ENCODE results near the gene MYO6.
"Not testable (repeated sequence)": the region's sequence is repeated elsewhere in the genome, so short reads cannot be mapped to it uniquely, and the experiment has no call there.

Gene MYO6

GRCh38 chr6:75874224-75874623 is 125.2 kb downstream of the MYO6 start:
- Histone ChIP-seq H3K27ac (ENCODE audit: low read depth, low read length) (no peak overlapping the region), H3K27me3 (ENCODE audit: control insufficient read depth in 1 of 2, insufficient read depth in 2 of 2, low read length in 2 of 2) (no peaks in the 10 kb centered on the region), H3K9me3 (ENCODE audit: control insufficient read depth in 1 of 2, low read length in 2 of 2) (no peaks in the 10 kb centered on the region), H3K4me3 (ENCODE audit: low read depth in 1 of 2, low read length in 2 of 2) (no peak overlapping the region), H3K9ac (ENCODE audit: low read depth in 1 of 2, low read length in 2 of 2) (no peak overlapping the region), H3K4me1 (ENCODE audit: control insufficient read depth in 1 of 2, insufficient read depth in 2 of 2, low read length in 2 of 2) (no peaks in the 10 kb centered on the region), H3K36me3 (ENCODE audit: control insufficient read depth in 1 of 2, insufficient read depth in 2 of 2, low read length in 2 of 2) (peaks cover 9 to 43% of the 10 kb centered on the region in 2 donors)

- Histone ChIP-seq H3K9me3 (ENCODE audit: control insufficient read depth in 1 of 2, low read length in 2 of 2) (no peaks in the 10 kb centered on the region), H3K9ac (ENCODE audit: low read depth in 1 of 2, low read length in 2 of 2) (no peak overlapping the region), H3K36me3 (ENCODE audit: control insufficient read depth in 1 of 2, insufficient read depth in 2 of 2, low read length in 2 of 2) (peaks cover 8 to 46% of the 10 kb centered on the region in 2 donors), H3K4me1 (ENCODE audit: control insufficient read depth in 1 of 2, insufficient read depth in 2 of 2, low read length in 2 of 2) (no peaks in the 10 kb centered on the region), H3K4me3 (ENCODE audit: low read depth in 1 of 2, low read length in 2 of 2) (no peak overlapping the region), H3K27me3 (ENCODE audit: control insufficient read depth in 1 of 2, insufficient read depth in 2 of 2, low read length in 2 of 2) (no peaks in the 10 kb centered on the region), H3K27ac (ENCODE audit: low read depth, low read length) (no peak overlapping the region)
Measured at GRCh38 chr6:75876152-75876551, 127.1 kb downstream of the MYO6 start.

- H3K9me3 ChIP-seq (ENCODE audit: control insufficient read depth in 1 of 2, low read length in 2 of 2): no peaks in the 10 kb centered on the region
- H3K9ac ChIP-seq (ENCODE audit: low read depth in 1 of 2, low read length in 2 of 2): no peak overlapping the region
- peaks cover 4 to 31% of the 10 kb centered on the region in 2 donors for H3K36me3 ChIP-seq (ENCODE audit: control insufficient read depth in 1 of 2, insufficient read depth in 2 of 2, low read length in 2 of 2)
- no peaks in the 10 kb centered on the region for H3K27me3 ChIP-seq (ENCODE audit: control insufficient read depth in 1 of 2, insufficient read depth in 2 of 2, low read length in 2 of 2)
- no peak overlapping the region for H3K27ac ChIP-seq (ENCODE audit: low read depth, low read length)
- no peak overlapping the region for H3K4me3 ChIP-seq (ENCODE audit: low read depth in 1 of 2, low read length in 2 of 2)
- H3K4me1 ChIP-seq (ENCODE audit: control insufficient read depth in 1 of 2, insufficient read depth in 2 of 2, low read length in 2 of 2): no peaks in the 10 kb centered on the region
Measured at GRCh38 chr6:75880305-75880704, 131.3 kb downstream of the MYO6 start.

- H3K27me3 ChIP-seq (ENCODE audit: control insufficient read depth in 1 of 2, insufficient read depth in 2 of 2, low read length in 2 of 2): no peaks in the 10 kb centered on the region
- H3K27ac ChIP-seq (ENCODE audit: low read depth, low read length): no peak overlapping the region
- H3K4me1 ChIP-seq (ENCODE audit: control insufficient read depth in 1 of 2, insufficient read depth in 2 of 2, low read length in 2 of 2): no peaks in the 10 kb centered on the region
- no peak overlapping the region for H3K4me3 ChIP-seq (ENCODE audit: low read depth in 1 of 2, low read length in 2 of 2)
- H3K36me3 ChIP-seq (ENCODE audit: control insufficient read depth in 1 of 2, insufficient read depth in 2 of 2, low read length in 2 of 2): peaks cover under 1 to 25% of the 10 kb centered on the region in 2 donors
- no peaks in the 10 kb centered on the region for H3K9me3 ChIP-seq (ENCODE audit: control insufficient read depth in 1 of 2, low read length in 2 of 2)
- H3K9ac ChIP-seq (ENCODE audit: low read depth in 1 of 2, low read length in 2 of 2): no peak overlapping the region
Measured at GRCh38 chr6:75882734-75883133, 133.7 kb downstream of the MYO6 start.

- Histone ChIP-seq H3K36me3 (ENCODE audit: control insufficient read depth in 1 of 2, insufficient read depth in 2 of 2, low read length in 2 of 2) (peaks cover 0 to 12% of the 10 kb centered on the region in 2 donors), H3K27me3 (ENCODE audit: control insufficient read depth in 1 of 2, insufficient read depth in 2 of 2, low read length in 2 of 2) (no peaks in the 10 kb centered on the region), H3K9ac (ENCODE audit: low read depth in 1 of 2, low read length in 2 of 2) (no peak overlapping the region), H3K27ac (ENCODE audit: low read depth, low read length) (no peak overlapping the region), H3K4me1 (ENCODE audit: control insufficient read depth in 1 of 2, insufficient read depth in 2 of 2, low read length in 2 of 2) (no peaks in the 10 kb centered on the region), H3K4me3 (ENCODE audit: low read depth in 1 of 2, low read length in 2 of 2) (no peak overlapping the region), H3K9me3 (ENCODE audit: control insufficient read depth in 1 of 2, low read length in 2 of 2) (no peaks in the 10 kb centered on the region)
Measured at GRCh38 chr6:75884822-75885221, 135.8 kb downstream of the MYO6 start.

GRCh38 chr6:75892384-75892783 is 143.3 kb downstream of the MYO6 start:
- Histone ChIP-seq H3K27me3 (ENCODE audit: control insufficient read depth in 1 of 2, insufficient read depth in 2 of 2, low read length in 2 of 2) (no peaks in the 10 kb centered on the region), H3K4me3 (ENCODE audit: low read depth in 1 of 2, low read length in 2 of 2) (no peak overlapping the region), H3K9ac (ENCODE audit: low read depth in 1 of 2, low read length in 2 of 2) (no peak overlapping the region), H3K4me1 (ENCODE audit: control insufficient read depth in 1 of 2, insufficient read depth in 2 of 2, low read length in 2 of 2) (no peaks in the 10 kb centered on the region), H3K27ac (ENCODE audit: low read depth, low read length) (no peak overlapping the region), H3K36me3 (ENCODE audit: control insufficient read depth in 1 of 2, insufficient read depth in 2 of 2, low read length in 2 of 2) (peaks cover 0 to 20% of the 10 kb centered on the region in 2 donors), H3K9me3 (ENCODE audit: control insufficient read depth in 1 of 2, low read length in 2 of 2) (no peaks in the 10 kb centered on the region)

- no peaks in the 10 kb centered on the region for H3K9me3 ChIP-seq (ENCODE audit: control insufficient read depth in 1 of 2, low read length in 2 of 2)
- no peak overlapping the region for H3K27ac ChIP-seq (ENCODE audit: low read depth, low read length)
- no peak overlapping the region for H3K4me3 ChIP-seq (ENCODE audit: low read depth in 1 of 2, low read length in 2 of 2)
- H3K27me3 ChIP-seq (ENCODE audit: control insufficient read depth in 1 of 2, insufficient read depth in 2 of 2, low read length in 2 of 2): no peaks in the 10 kb centered on the region
- no peak overlapping the region for H3K9ac ChIP-seq (ENCODE audit: low read depth in 1 of 2, low read length in 2 of 2)
- no peaks in the 10 kb centered on the region for H3K4me1 ChIP-seq (ENCODE audit: control insufficient read depth in 1 of 2, insufficient read depth in 2 of 2, low read length in 2 of 2)
- peaks cover 0 to 20% of the 10 kb centered on the region in 2 donors for H3K36me3 ChIP-seq (ENCODE audit: control insufficient read depth in 1 of 2, insufficient read depth in 2 of 2, low read length in 2 of 2)
Measured at GRCh38 chr6:75893058-75893775, 144.2 kb downstream of the MYO6 start.

- H3K9me3 ChIP-seq (ENCODE audit: control insufficient read depth in 1 of 2, low read length in 2 of 2): no peaks in the 10 kb centered on the region
Measured at GRCh38 chr6:75893776-75894152, 144.7 kb downstream of the MYO6 start.

GRCh38 chr6:75896526-75896925 is 147.5 kb downstream of the MYO6 start:
- H3K27me3 ChIP-seq (ENCODE audit: control insufficient read depth in 1 of 2, insufficient read depth in 2 of 2, low read length in 2 of 2): no peaks in the 10 kb centered on the region
- no peaks in the 10 kb centered on the region for H3K4me1 ChIP-seq (ENCODE audit: control insufficient read depth in 1 of 2, insufficient read depth in 2 of 2, low read length in 2 of 2)
- H3K4me3 ChIP-seq (ENCODE audit: low read depth in 1 of 2, low read length in 2 of 2): no peak overlapping the region
- H3K9me3 ChIP-seq (ENCODE audit: control insufficient read depth in 1 of 2, low read length in 2 of 2): no peaks in the 10 kb centered on the region
- no peak overlapping the region for H3K27ac ChIP-seq (ENCODE audit: low read depth, low read length)
- no peak overlapping the region for H3K9ac ChIP-seq (ENCODE audit: low read depth in 1 of 2, low read length in 2 of 2)
- peaks cover 0 to 23% of the 10 kb centered on the region in 2 donors for H3K36me3 ChIP-seq (ENCODE audit: control insufficient read depth in 1 of 2, insufficient read depth in 2 of 2, low read length in 2 of 2)

More at GRCh38 chr6:75893776-75894152, 144.7 kb downstream of the MYO6 start:
- no peak overlapping the region for H3K4me3 ChIP-seq (ENCODE audit: low read depth in 1 of 2, low read length in 2 of 2)
- peaks cover 0 to 23% of the 10 kb centered on the region in 2 donors for H3K36me3 ChIP-seq (ENCODE audit: control insufficient read depth in 1 of 2, insufficient read depth in 2 of 2, low read length in 2 of 2)
- H3K9ac ChIP-seq (ENCODE audit: low read depth in 1 of 2, low read length in 2 of 2): no peak overlapping the region
- H3K4me1 ChIP-seq (ENCODE audit: control insufficient read depth in 1 of 2, insufficient read depth in 2 of 2, low read length in 2 of 2): no peaks in the 10 kb centered on the region
- H3K27ac ChIP-seq (ENCODE audit: low read depth, low read length): no peak overlapping the region
- H3K27me3 ChIP-seq (ENCODE audit: control insufficient read depth in 1 of 2, insufficient read depth in 2 of 2, low read length in 2 of 2): no peaks in the 10 kb centered on the region

- H3K9me3 ChIP-seq (ENCODE audit: control insufficient read depth in 1 of 2, low read length in 2 of 2); H3K27me3 ChIP-seq (ENCODE audit: control insufficient read depth in 1 of 2, insufficient read depth in 2 of 2, low read length in 2 of 2); H3K4me3 ChIP-seq (ENCODE audit: low read depth in 1 of 2, low read length in 2 of 2); H3K36me3 ChIP-seq (ENCODE audit: control insufficient read depth in 1 of 2, insufficient read depth in 2 of 2, low read length in 2 of 2); H3K9ac ChIP-seq (ENCODE audit: low read depth in 1 of 2, low read length in 2 of 2); H3K4me1 ChIP-seq (ENCODE audit: control insufficient read depth in 1 of 2, insufficient read depth in 2 of 2, low read length in 2 of 2); H3K27ac ChIP-seq (ENCODE audit: low read depth, low read length): not testable (repeated sequence)
Measured at GRCh38 chr6:75900216-75900615, 151.2 kb downstream of the MYO6 start.

Measured in duodenal mucosa (tissue), 2 donors.